Immature natural killer cell (primary cell): ENCODE measurements around the gene COX19. TPM values are rescaled to one million over a fixed set of nuclear protein-coding genes. Genes with fewer than 3 reads are reported as not detected.

Experiments used
- DNase-seq, 3 donors: peaks; one replicate each; pipeline ENCODE4 v3.0.0; 2022; ENCODE audit warnings: mixed read lengths in 1 of 3
- H3K27ac Mint-ChIP-seq, 6 donors: one replicate each; pipeline ENCODE4 v1.8.0; 2020; ENCODE audit warnings: mixed read lengths in 6 of 6, mild to moderate bottlenecking in 5 of 6, inconsistent platforms in 4 of 6, moderate library complexity in 3 of 6
- H3K27me3 Mint-ChIP-seq, 3 donors: one replicate each; pipeline ENCODE4 v1.8.0; 2020 to 2021; ENCODE audit warnings: low read depth in 3 of 3, mild to moderate bottlenecking in 3 of 3, mixed read lengths in 3 of 3, moderate library complexity in 3 of 3, inconsistent platforms in 1 of 3
- H3K36me3 Mint-ChIP-seq, 3 donors: one replicate each; pipeline ENCODE4 v1.8.0; 2020; ENCODE audit warnings: mixed read lengths in 3 of 3, inconsistent platforms in 2 of 3, mild to moderate bottlenecking in 2 of 3
- H3K4me1 Mint-ChIP-seq, 2 donors: one replicate each; pipeline ENCODE4 v1.8.0; 2020; ENCODE audit warnings: inconsistent platforms in 2 of 2, mild to moderate bottlenecking in 2 of 2, mixed read lengths in 2 of 2, moderate library complexity in 1 of 2
- H3K4me3 Mint-ChIP-seq, 5 donors: one replicate each; pipeline ENCODE4 v1.8.0; 2020; ENCODE audit warnings: mild to moderate bottlenecking in 5 of 5, mixed read lengths in 5 of 5, inconsistent platforms in 3 of 5, moderate library complexity in 3 of 5
- H3K9me3 Mint-ChIP-seq, 6 donors: one replicate each; pipeline ENCODE4 v1.8.0; 2020; ENCODE audit warnings: mild to moderate bottlenecking in 6 of 6, mixed read lengths in 6 of 6, inconsistent platforms in 4 of 6, moderate library complexity in 3 of 6
- polyA plus RNA-seq, 3 donors: library from polyadenylated mRNA; unstranded; fragments of 300-500 nt; fragmentation: Illumina TruSeq; gene quantifications; one replicate each; pipeline ENCODE4 v1.2.3, GENCODE V29; 2021

Gene COX19
- polyA plus RNA-seq, 3 donors from 2014 or later = 12.7 to 24.0 (median 18.1) TPM

GRCh38 chr7:992709-993607 lies 17.6 kb upstream of the COX19 start:
- DNase-seq = peak; percentile 86 to 91 (median 89)
- peaks cover 0 to 10% of the 10 kb centered on the region in 2 donors for H3K4me1 Mint-ChIP-seq
- peaks cover 0 to 2% (median 2%) of the 10 kb centered on the region in 3 donors for H3K36me3 Mint-ChIP-seq
- peak overlapping the region in 1 of 6 donors; percentile 61 for H3K27ac Mint-ChIP-seq
- H3K9me3 Mint-ChIP-seq = peaks cover 0 to 1% (median 0%) of the 10 kb centered on the region in 6 donors
- peaks cover 0 to 18% (median 6%) of the 10 kb centered on the region in 3 donors for H3K27me3 Mint-ChIP-seq
- peak overlapping the region in 1 of 5 donors; percentile 15 for H3K4me3 Mint-ChIP-seq

GRCh38 chr7:991729-992656 lies 16.6 kb upstream of the COX19 start:
- H3K4me1 Mint-ChIP-seq = peaks cover 0 to 10% of the 10 kb centered on the region in 2 donors
- no peak for DNase-seq
- H3K36me3 Mint-ChIP-seq = no peaks in the 10 kb centered on the region
- peaks cover 0 to 18% (median 6%) of the 10 kb centered on the region in 3 donors for H3K27me3 Mint-ChIP-seq
- H3K27ac Mint-ChIP-seq = no peak overlapping the region
- no peak overlapping the region for H3K4me3 Mint-ChIP-seq
- peaks cover 0 to 1% (median 0%) of the 10 kb centered on the region in 6 donors for H3K9me3 Mint-ChIP-seq

GRCh38 chr7:990933-991728 lies 15.8 kb upstream of the COX19 start:
- H3K36me3 Mint-ChIP-seq = no peaks in the 10 kb centered on the region
- no peak overlapping the region for H3K27ac Mint-ChIP-seq

GRCh38 chr7:990352-990932 lies 15.1 kb upstream of the COX19 start:
- Mint-ChIP-seq H3K36me3 (no peaks in the 10 kb centered on the region), H3K27ac (no peak overlapping the region), H3K4me3 (no peak overlapping the region), H3K9me3 (peaks cover 0 to 1% (median 0%) of the 10 kb centered on the region in 6 donors), H3K27me3 (peaks cover under 1 to 18% (median 6%) of the 10 kb centered on the region in 3 donors), H3K4me1 (peaks cover 0 to 5% of the 10 kb centered on the region in 2 donors)
- no peak for DNase-seq

More at GRCh38 chr7:990933-991728, 15.8 kb upstream of the COX19 start:
- Mint-ChIP-seq H3K4me1 (peaks cover 0 to 5% of the 10 kb centered on the region in 2 donors), H3K27me3 (peaks cover 0 to 18% (median 6%) of the 10 kb centered on the region in 3 donors), H3K9me3 (peaks cover 0 to 1% (median 0%) of the 10 kb centered on the region in 6 donors), H3K4me3 (no peak overlapping the region)
- DNase-seq = no peak

GRCh38 chr7:988963-989529 lies 13.7 kb upstream of the COX19 start:
- Mint-ChIP-seq H3K27me3 (peaks cover 2 to 12% (median 6%) of the 10 kb centered on the region in 3 donors), H3K9me3 (peaks cover 0 to 1% (median 0%) of the 10 kb centered on the region in 6 donors), H3K27ac (peak overlapping the region in 1 of 6 donors; percentile 42), H3K36me3 (no peaks in the 10 kb centered on the region), H3K4me1 (peaks cover 0 to 5% of the 10 kb centered on the region in 2 donors), H3K4me3 (no peak overlapping the region)
- DNase-seq = no peak

- Mint-ChIP-seq H3K4me3 (no peak overlapping the region), H3K27me3 (peaks cover 2 to 9% (median 6%) of the 10 kb centered on the region in 3 donors), H3K36me3 (no peaks in the 10 kb centered on the region), H3K4me1 (peaks cover 0 to 4% of the 10 kb centered on the region in 2 donors), H3K27ac (no peak overlapping the region), H3K9me3 (peaks cover 0 to 1% (median 0%) of the 10 kb centered on the region in 6 donors)
- no peak for DNase-seq
These were observed 13.1 kb upstream of the COX19 start for GRCh38 chr7:988426-988911.

- Mint-ChIP-seq H3K27ac (no peak overlapping the region), H3K36me3 (no peaks in the 10 kb centered on the region)
These were observed 12.6 kb upstream of the COX19 start for GRCh38 chr7:987909-988308.

GRCh38 chr7:986766-987751 lies 11.7 kb upstream of the COX19 start:
- DNase-seq = no peak
- H3K4me1 Mint-ChIP-seq = no peaks in the 10 kb centered on the region
- peaks cover 2 to 6% (median 2%) of the 10 kb centered on the region in 3 donors for H3K27me3 Mint-ChIP-seq
- no peak overlapping the region for H3K27ac Mint-ChIP-seq
- no peak overlapping the region for H3K4me3 Mint-ChIP-seq
- no peaks in the 10 kb centered on the region for H3K36me3 Mint-ChIP-seq
- H3K9me3 Mint-ChIP-seq = peaks cover 0 to 1% (median 0%) of the 10 kb centered on the region in 6 donors

More at GRCh38 chr7:987909-988308, 12.6 kb upstream of the COX19 start:
- peaks cover 2 to 6% (median 3%) of the 10 kb centered on the region in 3 donors for H3K27me3 Mint-ChIP-seq
- H3K9me3 Mint-ChIP-seq = peaks cover 0 to 1% (median 0%) of the 10 kb centered on the region in 6 donors
- peaks cover 0 to under 1% of the 10 kb centered on the region in 2 donors for H3K4me1 Mint-ChIP-seq
- H3K4me3 Mint-ChIP-seq = no peak overlapping the region
- no peak for DNase-seq

- H3K4me3 Mint-ChIP-seq = no peak overlapping the region
- no peaks in the 10 kb centered on the region for H3K4me1 Mint-ChIP-seq
- peaks cover 2 to 6% (median 2%) of the 10 kb centered on the region in 3 donors for H3K27me3 Mint-ChIP-seq
- H3K27ac Mint-ChIP-seq = no peak overlapping the region
- DNase-seq = no peak
- H3K9me3 Mint-ChIP-seq = peaks cover 0 to 1% (median 0%) of the 10 kb centered on the region in 6 donors
- H3K36me3 Mint-ChIP-seq = no peaks in the 10 kb centered on the region
These were observed 10.8 kb upstream of the COX19 start for GRCh38 chr7:985915-986741.

- Mint-ChIP-seq H3K27me3 (peaks cover 2 to 3% (median 2%) of the 10 kb centered on the region in 3 donors), H3K9me3 (peaks cover 0 to 1% (median 0%) of the 10 kb centered on the region in 6 donors)
These were observed 9.7 kb upstream of the COX19 start for GRCh38 chr7:985127-985416.

More at GRCh38 chr7:985127-985416, 9.7 kb upstream of the COX19 start:
- no peak overlapping the region for H3K4me3 Mint-ChIP-seq
- no peaks in the 10 kb centered on the region for H3K4me1 Mint-ChIP-seq
- no peak overlapping the region for H3K27ac Mint-ChIP-seq
- H3K36me3 Mint-ChIP-seq = no peaks in the 10 kb centered on the region
- no peak for DNase-seq
